ENCODE results near the gene CMIP. TPM values are rescaled to one million over a fixed set of nuclear protein-coding genes. Genes with fewer than 3 reads are reported as not detected.
A peak's percentile ranks its signal among the peaks of the same experiment; 100 is the strongest.

CMIP gene
- total RNA-seq, 1 donor from 2014 or later, result 11.1 TPM

- DNase-seq, result no peak
- intact Hi-C loops (cut with DNase I), result no loop called here
- ATAC-seq (ENCODE audit: poor library complexity), result peak; percentile 61
Measured at GRCh38 chr16:81469710-81470535, 25.3 kb downstream of the CMIP start.

DNA sequence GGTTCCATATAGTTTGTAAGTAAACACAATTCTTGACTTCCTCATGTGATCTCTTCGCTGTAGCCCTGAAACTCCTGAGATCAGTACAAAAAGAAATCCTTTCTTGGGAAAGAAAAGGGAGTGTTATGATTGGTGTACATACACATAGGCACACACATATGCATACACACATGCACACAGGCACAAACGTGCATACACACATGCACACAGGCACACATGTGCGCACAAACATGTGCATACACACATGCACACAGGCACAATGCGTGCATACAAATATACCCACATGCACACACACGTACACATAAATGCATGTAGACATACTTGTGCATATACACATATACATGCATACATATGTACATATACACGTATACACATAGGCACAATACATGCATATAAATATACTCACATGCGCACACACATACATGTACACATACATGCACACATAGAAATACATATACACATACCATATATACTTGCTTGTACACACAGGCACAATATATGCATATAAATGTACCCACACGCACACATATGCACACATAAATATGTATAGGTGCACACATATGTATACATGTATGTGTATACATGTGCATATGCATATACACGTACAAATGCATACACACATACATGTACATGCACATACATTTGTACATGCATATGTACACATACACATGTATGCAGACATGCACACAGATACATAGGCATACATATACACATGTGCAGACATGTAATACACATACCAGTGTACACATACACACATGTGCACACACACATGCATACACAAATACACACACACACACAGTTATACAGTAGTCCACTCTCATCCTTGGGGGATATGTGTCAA, 26.4 kb downstream of the CMIP start:
- DNase-seq (no peak), ATAC-seq (ENCODE audit: poor library complexity) (no peak)
- intact Hi-C loops (cut with DNase I), result no loop called here

- DNase-seq (no peak), ATAC-seq (ENCODE audit: poor library complexity) (no peak)
- intact Hi-C loops (cut with DNase I), result no loop called here
Measured at GRCh38 chr16:81471882-81472281, 27.3 kb downstream of the CMIP start.

DNA sequence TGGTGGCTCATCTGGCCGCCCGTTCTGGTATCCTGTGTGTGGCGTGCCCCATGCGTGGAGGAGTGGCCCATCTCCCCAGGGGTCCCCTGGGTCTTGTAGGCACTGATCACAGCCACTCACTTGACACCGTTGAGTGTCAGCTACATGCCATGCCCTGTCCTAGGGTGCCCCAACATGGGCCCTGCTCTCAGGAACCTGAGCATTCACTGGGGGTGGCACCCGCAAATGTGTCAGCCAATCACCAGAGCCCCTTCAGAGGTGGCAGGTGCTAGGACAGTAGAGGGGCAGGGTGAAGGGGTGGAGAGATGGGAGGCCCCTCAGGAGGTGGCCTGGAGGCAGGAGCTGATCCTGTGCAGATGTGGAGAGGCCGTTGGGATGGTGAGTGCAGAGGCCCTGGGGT, 27.8 kb downstream of the CMIP start:
- ATAC-seq (ENCODE audit: poor library complexity) (no peak), DNase-seq (no peak)
- intact Hi-C loops (cut with DNase I), result no loop called here

- DNase-seq (no peak), ATAC-seq (ENCODE audit: poor library complexity) (peak; percentile 30)
- intact Hi-C loops (cut with DNase I), result no loop called here
Measured at GRCh38 chr16:81473066-81473488, 28.5 kb downstream of the CMIP start.

DNA sequence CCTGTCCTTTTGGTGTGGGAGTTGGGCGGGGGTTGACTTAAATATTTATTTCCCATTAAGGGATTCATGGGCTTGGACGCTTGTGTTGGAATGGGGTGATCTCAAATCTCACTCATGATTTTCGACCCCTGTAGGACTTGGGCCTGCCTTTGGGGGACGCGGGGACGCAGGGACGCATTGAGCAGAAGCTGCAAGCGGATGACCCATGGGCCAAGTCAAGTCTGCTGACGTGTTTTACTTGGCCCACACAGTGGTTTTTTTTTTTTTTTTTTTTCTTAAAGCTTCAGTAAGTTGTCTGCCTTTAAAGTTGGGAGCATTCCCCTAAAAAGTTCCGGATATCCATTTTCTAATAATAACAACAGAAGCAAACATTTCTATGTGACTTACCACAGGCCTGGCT, 28.9 kb downstream of the CMIP start:
- ATAC-seq (ENCODE audit: poor library complexity), result peak; percentile 61
- intact Hi-C loops (cut with DNase I), result no loop called here
- no peak for DNase-seq

GRCh38 chr16:81473969-81474959, 29.7 kb downstream of the CMIP start:
- intact Hi-C loops (cut with DNase I), result no loop called here
- no peak for ATAC-seq (ENCODE audit: poor library complexity)
- DNase-seq, result no peak

DNA sequence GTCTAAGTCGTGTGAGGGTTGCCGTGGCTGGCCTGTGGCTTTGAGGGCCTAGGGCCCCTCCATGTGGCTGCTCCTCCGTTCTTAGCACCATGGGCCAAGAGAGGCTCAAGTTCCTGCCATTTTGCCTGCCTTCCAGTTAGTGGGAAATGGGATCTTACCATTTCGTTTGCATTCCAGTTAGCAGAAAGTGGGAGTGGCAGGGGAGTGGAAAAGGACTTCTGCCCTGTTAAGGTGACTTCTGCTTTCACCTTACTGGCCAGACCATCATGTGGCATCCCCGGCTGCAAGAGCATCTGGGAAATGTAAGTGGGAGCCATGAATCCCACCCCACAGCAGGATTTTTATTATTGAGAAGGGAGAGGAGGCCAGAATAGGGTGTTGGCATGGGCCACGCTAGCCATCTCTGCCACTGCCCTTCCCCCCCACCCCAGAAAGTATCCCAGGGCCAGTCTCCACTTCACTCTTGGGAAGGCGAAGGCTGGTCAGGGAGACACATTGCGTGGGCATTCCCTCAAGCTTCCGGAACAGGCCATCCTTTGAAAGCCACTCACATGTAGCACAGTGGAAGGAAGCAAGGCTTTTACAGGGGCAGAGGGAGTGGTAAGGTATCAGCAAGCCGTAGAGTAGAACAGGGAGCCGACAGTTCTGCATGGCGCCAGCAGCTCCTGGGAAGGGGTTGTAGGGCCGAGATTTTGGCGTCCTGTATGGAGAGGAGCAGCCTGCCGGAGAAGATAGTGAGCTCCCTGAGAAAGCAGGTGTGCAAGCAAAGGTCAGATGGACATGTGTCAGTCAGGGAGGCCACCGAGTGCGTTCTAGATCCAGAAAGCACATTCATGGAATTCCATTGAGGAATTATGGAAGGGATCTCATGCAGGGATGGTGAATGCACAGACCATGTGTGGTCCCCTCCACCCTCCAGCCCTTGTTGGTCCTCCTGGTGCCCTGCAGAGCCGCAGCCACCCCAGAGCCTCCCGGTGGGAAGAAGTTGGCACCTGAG, 33.4 kb downstream of the CMIP start:
- intact Hi-C loops (cut with DNase I), result no loop called here
- no peak for DNase-seq
- no peak for ATAC-seq (ENCODE audit: poor library complexity)

- intact Hi-C loops (cut with DNase I), result no loop called here
- DNase-seq (no peak), ATAC-seq (ENCODE audit: poor library complexity) (peak; percentile 66)
Measured at GRCh38 chr16:81478876-81479511, 34.4 kb downstream of the CMIP start.

DNA sequence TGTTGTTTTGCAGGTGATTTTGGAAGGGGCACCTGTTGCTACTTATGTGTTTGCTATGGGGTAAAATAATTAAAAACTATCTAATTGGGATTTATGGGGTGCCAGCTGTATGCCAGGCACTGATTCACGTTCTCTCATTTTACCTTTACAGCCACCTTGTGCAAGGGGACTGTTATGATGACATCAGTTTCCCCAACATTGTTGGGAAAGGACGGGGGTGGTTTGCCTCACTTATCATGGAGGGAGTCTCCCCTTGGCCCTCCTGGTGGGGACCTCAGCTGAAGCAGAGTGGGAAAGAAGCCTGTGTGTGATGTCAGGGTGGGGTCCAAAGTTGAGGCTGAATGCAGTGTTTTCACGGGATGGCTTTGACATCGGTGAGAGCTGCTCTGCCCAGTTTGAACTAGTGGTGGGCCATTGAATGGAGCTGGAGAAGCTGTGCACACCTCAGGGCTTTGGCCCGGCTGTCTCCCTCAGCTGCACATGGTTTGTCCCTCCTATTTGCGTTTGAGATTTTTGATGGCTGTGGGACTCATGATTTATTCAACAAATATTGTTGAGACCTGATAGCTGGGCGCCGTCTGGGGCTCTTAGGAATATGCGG, 36.1 kb downstream of the CMIP start:
- intact Hi-C loops (cut with DNase I), result no loop called here
- no peak for DNase-seq
- no peak for ATAC-seq (ENCODE audit: poor library complexity)

- peak; percentile 79 for DNase-seq
- ATAC-seq (ENCODE audit: poor library complexity), result peak; percentile 65
- intact Hi-C loops (cut with DNase I), result no loop called here
Measured at GRCh38 chr16:81481207-81481821, 36.7 kb downstream of the CMIP start.

GRCh38 chr16:81482329-81483063, 37.9 kb downstream of the CMIP start:
- DNase-seq, result no peak
- ATAC-seq (ENCODE audit: poor library complexity), result no peak
- intact Hi-C loops (cut with DNase I), result no loop called here

- ATAC-seq (ENCODE audit: poor library complexity) (no peak), DNase-seq (no peak)
- intact Hi-C loops (cut with DNase I), result no loop called here
Measured at GRCh38 chr16:81483064-81483969, 38.7 kb downstream of the CMIP start.

DNA sequence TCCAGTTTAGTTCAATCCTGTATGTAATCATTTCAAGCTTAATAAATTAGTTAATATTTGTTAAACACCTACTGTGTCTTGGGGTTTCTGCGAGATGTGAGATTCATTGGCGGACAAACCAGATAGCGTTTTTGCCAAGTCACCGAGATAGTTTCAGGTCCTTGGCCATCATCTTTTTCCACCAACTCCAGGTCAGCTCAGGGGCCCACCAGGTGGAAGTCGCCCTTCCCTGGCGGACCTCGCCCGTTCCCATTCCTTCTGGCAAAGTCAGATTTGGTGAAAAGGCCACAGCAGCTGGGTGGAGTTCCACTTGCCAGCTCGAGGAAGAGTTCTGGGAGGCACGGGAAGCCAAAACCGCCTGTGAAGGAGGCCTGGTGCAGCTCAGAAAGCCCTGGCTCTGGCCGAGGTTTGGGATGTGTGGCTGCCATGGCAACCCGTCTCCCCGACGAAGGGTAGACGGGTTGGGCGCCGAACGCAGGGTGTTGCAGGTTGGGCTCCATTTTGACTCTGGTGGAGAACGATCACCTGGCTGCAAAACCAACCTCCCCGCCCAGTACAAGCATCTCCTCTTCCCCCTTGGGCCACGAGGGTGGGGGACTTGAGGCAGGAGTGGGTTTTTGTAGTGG, 39.5 kb downstream of the CMIP start:
- intact Hi-C loops (cut with DNase I), result no loop called here
- ATAC-seq (ENCODE audit: poor library complexity) (no peak), DNase-seq (no peak)
